H1 (cell line): Measurements from ENCODE around the gene CDC5L. TPM values are rescaled to one million over a fixed set of nuclear protein-coding genes. Genes with fewer than 3 reads are reported as not detected.

Source experiments
- CHD7 ChIP-seq: fragments of 300-600 bp; sonication (generic); IDR thresholded peaks from 2 replicates; pipeline ENCODE4 v1.7.1; 2012; ENCODE audit warnings: low read length, moderate library complexity, mild to moderate bottlenecking, inconsistent platforms; ENCODE audit not compliant: insufficient replicate concordance
- polyA plus RNA-seq, 7 experiments: library from polyadenylated mRNA; depleted of rRNA in 3 of 7; stranded (reverse) in 5 of 7; unstranded in 2 of 7; fragments of >200 nt in 5 of 7; fragments of 200-250 nt in 2 of 7; gene quantifications; 1 replicate in 5 of 7; 2 replicates in 1 of 7; 4 replicates in 1 of 7; pipeline versions ENCODE4 v1.2.1 to v1.2.3, GENCODE V29; 2011 to 2013; ENCODE audit warnings: missing spikeins in 2 of 7, mixed read lengths in 2 of 7
- total RNA-seq: library from RNA; stranded (reverse); fragmentation: NEBNext Ultra II Directional; extraction: Animal tissue kit (Norgen Biotek cat#: 25700); gene quantifications from 2 replicates; pipeline ENCODE4 v1.2.1, GENCODE V29; 2021

The CDC5L gene
- total and polyA plus RNA-seq, 2 of the 8 experiments (the other 6 are each of a cell fraction or from before 2014, with no cell fraction given): 8.4 to 32.8 TPM

DNA sequence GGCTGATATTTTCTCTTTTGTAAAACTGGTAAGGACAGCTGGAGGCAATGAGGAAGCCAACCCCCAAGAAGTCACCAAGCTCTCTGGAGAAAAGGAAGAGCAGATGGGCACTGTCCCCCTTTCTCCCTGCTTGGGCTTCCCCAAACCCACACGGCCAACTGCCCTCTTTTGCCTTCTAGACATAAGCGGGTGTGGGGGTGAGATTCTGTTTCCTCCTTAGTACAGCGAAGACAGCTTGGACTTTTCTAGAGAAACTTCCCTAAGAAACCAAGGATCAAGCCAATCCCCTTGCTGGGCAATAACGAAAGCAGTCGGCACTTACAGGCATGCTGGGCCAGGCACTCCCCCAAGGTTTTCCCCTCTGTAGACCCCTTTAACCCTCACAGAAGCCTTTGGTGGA, 110.3 kb downstream of the CDC5L start (continued):
- TF ChIP-seq CHD7: no peak
